Tibial nerve (tissue), 3 donors: ENCODE results near the gene ABHD8.

Experiments used
- CTCF ChIP-seq, 5 experiments: fragments of 200-600 bp in 3 of 5; fragments of 450-650 bp in 2 of 5; sonication (generic) in 3 of 5; IDR thresholded peaks; one replicate each; pipeline ENCODE4 v1.5.1; 2016 to 2019; ENCODE audit warnings: antibody characterized with exemption in 5 of 5, mild to moderate bottlenecking in 3 of 5, moderate library complexity in 2 of 5
- POLR2A ChIP-seq, 2 donors: fragments of 450-650 bp; IDR thresholded peaks; one replicate each; pipeline ENCODE4 v1.6.1; 2017; ENCODE audit warnings: antibody characterized with exemption in 2 of 2, mild to moderate bottlenecking in 2 of 2, moderate library complexity in 2 of 2

DNA sequence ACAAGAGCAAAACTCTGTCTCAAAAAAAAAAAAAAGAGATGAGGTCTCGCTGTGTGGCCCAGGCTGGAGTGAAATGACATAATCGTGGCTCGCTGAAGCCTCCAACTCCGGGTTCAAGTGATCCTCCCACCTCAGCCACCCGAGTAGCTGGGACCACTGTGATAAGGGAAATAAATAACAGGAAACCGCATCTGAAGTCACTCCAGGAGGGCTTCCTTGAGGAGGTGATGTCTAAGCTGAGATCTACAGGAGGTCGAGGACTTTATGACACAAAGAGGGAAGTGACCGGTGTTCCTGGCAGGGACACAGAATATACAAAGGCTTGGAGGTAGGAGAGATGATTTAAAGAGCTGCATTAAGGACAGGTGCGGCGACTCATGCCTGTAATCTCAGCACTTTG is 48.6 kb downstream of the ABHD8 start:
- no peak for TF ChIP-seq CTCF (IDR thresholded peaks at IDR 0.05)
- no peak for TF ChIP-seq POLR2A (IDR thresholded peaks at IDR 0.05)
